GM19372 (cell line): ENCODE results near the gene LARP4B.

Experiments used
- ATAC-seq: cut with Tn5 transposase; IDR thresholded peaks from one replicate; pipeline ENCODE4 v1.9.1; 2021; ENCODE audit warnings: mild to moderate bottlenecking, low read depth, moderate library complexity; ENCODE audit not compliant: unreplicated experiment

Gene LARP4B

GRCh38 chr10:871951-872403, 59.5 kb downstream of the LARP4B start:
- ATAC-seq = no peak

GRCh38 chr10:870564-871166, 60.8 kb downstream of the LARP4B start:
- no peak for ATAC-seq

- ATAC-seq = no peak
These were observed 62.3 kb downstream of the LARP4B start for GRCh38 chr10:869171-869570.

- no peak for ATAC-seq
These were observed 63.7 kb downstream of the LARP4B start for GRCh38 chr10:867807-868206.

GRCh38 chr10:866577-866941, 64.9 kb downstream of the LARP4B start:
- no peak for ATAC-seq

- no peak for ATAC-seq
These were observed 65.5 kb downstream of the LARP4B start for GRCh38 chr10:865924-866576.

- no peak for ATAC-seq
These were observed 66.2 kb downstream of the LARP4B start for GRCh38 chr10:865257-865656.

- ATAC-seq = no peak
These were observed 71.0 kb downstream of the LARP4B start for GRCh38 chr10:860519-860918.

GRCh38 chr10:856416-857157, 74.9 kb downstream of the LARP4B start:
- no peak for ATAC-seq

- no peak for ATAC-seq
These were observed 75.8 kb downstream of the LARP4B start for GRCh38 chr10:855671-856070.

GRCh38 chr10:855079-855478, 76.4 kb downstream of the LARP4B start:
- no peak for ATAC-seq

- no peak for ATAC-seq
These were observed 78.5 kb downstream of the LARP4B start for GRCh38 chr10:853017-853416.

GRCh38 chr10:852386-852785, 79.1 kb downstream of the LARP4B start:
- no peak for ATAC-seq

- ATAC-seq = peak; percentile 95
These were observed 79.6 kb downstream of the LARP4B start for GRCh38 chr10:851901-852300.

- ATAC-seq = no peak
These were observed 81.4 kb downstream of the LARP4B start for GRCh38 chr10:850093-850492.

GRCh38 chr10:847868-848267, 83.6 kb downstream of the LARP4B start:
- no peak for ATAC-seq

GRCh38 chr10:846126-846685, 85.3 kb downstream of the LARP4B start:
- ATAC-seq = no peak

- ATAC-seq = no peak
These were observed 86.0 kb downstream of the LARP4B start for GRCh38 chr10:845526-845925.

GRCh38 chr10:844552-844951, 87.0 kb downstream of the LARP4B start:
- no peak for ATAC-seq

GRCh38 chr10:843703-844102, 87.8 kb downstream of the LARP4B start:
- no peak for ATAC-seq

- no peak for ATAC-seq
These were observed 88.7 kb downstream of the LARP4B start for GRCh38 chr10:842795-843194.
